NCI-H1694 (cell line): ENCODE results near the gene PLEKHM2.
A peak's percentile ranks its signal among the peaks of the same experiment; 100 is the strongest.

ENCODE experiments used
- DNase-seq: peaks from one replicate; lab custom pipeline; 2025; lab: John Stamatoyannopoulos, UW

Gene PLEKHM2

GRCh38 chr1:15739745-15740144 lies 55.6 kb downstream of the PLEKHM2 start:
- no peak for DNase-seq

GRCh38 chr1:15740924-15741850 lies 57.1 kb downstream of the PLEKHM2 start:
- DNase-seq = peak; percentile 41

DNA sequence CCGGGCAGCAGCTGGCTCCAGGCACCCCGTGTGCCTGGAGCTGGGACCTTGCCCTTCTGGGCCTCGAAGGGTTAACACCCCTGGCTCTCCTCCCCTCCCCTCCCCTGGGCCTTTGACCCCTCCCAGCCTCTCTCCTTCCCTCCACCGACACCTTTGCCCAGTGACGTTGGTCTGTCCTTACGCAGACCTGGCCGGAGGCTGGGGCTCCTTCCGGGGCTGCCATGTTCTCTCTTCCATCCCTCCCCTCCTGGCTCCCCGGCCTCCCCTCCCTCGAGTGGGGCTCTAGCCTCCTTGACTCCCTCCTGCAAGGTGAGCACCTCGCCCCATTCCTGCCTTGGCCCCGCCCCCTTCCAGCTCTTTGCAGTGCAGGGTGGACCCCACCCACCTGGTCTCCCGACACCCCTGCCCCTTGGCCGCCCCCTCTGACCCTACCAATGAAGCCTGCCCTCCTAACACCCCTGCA lies 58.2 kb downstream of the PLEKHM2 start, which contains the start of gene TMEM82:
TSS of gene TMEM82 (plus strand) at position 161 of the 463 bp plus-strand sequence. CDS start at position 222, 61 bp downstream.
- no peak for DNase-seq

DNA sequence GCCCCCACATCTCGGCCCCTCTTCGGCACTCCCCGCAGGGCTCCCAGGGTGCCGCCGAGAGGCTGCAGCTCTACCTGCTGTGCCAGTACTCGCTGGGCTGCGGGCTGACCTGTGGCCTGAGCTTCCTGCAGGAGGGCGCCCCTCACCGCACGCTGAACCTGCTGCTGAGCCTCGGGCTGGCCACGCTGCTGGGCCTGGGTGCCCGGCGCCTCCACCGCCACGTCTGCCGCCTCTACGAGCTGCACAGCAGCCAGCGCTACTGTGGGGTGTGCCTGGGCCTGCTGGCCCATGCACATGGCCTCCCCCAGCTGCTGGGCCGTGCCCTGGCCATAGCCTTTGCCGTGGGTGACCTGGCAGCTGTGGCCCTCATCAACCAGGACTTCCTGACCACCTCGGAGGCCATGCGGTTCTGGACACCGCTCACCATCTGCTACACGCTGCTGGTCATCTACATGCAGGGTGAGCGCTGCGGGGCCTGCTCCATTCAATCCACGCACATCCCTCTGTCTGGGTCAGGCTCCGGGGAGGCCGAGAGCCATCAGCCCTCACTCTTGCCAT lies 60.1 kb downstream of the PLEKHM2 start:
- DNase-seq = no peak

GRCh38 chr1:15747378-15747777 lies 63.3 kb downstream of the PLEKHM2 start:
- DNase-seq = no peak

DNA sequence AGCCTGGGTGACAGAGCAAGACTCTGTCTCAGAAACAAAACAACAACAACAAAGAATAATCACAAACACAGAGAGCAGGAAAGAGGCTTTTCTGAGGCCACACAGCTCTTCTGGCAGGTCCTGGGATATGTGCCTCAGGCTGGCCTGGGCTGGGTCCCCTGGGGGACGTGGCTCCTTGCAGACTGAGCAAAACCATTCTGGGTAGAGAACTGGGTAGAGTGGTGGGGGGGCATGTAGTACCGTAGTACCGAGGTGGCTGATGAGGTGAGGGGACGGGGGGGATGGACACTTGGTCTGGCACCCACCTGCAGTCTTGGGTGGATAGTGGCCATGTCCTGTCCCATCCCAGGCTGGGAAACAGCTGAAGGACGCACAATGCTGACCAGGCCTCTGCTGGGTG lies 64.1 kb downstream of the PLEKHM2 start:
- DNase-seq = no peak

DNA sequence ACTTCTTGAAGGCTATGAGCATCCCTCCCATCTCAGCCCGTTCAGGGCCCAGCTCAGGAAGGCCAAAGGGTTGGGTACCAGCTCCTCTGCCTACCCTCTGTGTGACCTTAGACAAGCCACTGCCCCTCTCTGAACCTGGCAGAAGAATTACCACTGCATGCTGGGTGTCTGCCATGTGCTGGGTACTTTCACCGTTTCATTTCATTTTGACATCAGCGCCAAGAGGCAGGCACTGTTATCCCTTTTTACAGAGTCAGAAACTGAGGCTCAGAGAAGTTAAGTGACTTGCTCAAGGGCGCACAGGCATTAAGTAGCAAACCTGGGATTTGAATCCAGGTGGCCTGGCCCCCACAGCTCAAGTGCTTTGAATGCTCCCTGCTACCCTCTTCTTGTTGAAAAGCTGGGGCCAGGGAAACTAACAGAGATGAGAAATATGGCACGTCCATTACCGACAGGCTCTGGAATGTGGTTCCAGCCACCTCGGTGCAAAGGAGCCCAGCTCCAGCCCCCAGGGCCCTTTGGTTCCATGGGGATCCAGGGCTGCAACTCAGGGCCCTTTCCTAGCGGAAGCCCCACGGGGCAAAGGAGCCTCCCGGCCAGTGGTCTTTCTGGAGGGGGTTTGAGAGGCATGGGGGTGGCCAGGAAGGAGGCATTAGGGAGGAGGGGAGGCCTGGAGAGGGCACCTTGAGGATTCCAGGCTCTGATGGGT lies 64.7 kb downstream of the PLEKHM2 start:
- DNase-seq = no peak

GRCh38 chr1:15749399-15750291 lies 65.5 kb downstream of the PLEKHM2 start:
- no peak for DNase-seq

DNA sequence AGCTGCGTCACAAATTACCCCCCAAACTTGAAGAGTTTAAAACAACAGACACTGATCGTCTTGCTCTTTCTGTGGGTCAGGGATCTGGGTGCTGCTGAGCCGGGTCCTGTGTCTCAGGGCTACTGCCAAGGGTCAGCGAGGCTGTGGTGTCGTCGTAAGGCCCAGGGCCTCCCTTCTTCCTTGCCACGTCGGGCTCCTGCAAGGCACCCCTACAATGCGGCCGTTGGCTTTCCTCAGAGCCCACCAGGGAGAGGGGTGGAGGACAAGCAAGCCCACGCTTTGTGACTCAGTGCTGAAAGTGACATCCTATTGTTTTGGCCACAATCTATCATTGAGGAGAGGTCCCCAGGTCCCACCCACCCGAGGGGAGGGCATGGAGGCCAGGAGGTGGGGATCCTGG lies 66.8 kb downstream of the PLEKHM2 start:
- DNase-seq = no peak

DNA sequence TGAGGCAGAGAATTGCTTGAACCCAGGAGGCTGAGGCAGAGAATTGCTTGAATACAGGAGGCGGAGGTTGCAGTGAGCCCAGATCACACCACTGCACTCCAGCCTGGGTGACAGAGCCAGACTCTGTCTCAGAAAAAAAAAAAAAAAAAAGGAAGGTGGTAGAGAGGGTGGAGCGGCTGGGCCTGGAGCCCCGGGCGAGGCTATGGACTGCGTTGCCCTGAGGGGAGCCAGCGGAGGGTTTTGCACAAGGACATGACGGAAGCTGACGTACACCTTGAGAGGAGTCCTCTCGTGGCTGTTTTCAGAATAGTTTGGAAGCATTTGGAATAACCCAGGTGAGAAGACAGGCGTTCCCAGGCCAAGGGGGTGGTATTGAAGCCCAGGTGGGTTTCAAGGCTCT lies 67.6 kb downstream of the PLEKHM2 start:
- DNase-seq = no peak

DNA sequence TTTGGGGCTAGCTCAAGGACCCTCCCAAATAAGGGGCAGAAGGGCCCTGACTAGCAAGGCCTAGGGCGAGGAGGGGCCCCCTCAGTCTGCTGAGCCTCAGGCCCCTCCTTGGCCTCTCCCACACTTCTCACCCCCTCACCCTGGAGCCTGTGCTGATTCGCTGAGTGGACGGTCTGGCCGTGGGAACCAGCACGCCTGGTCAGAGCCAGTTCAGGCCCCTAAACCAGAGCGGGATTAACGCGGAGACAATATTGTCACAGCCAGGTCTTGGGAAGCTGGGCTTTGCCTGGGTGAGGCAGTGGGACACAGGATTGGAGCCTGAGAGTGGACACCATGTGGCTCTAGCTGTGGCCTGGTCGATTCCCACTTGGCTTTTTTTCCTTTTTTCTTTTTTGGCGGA lies 69.7 kb downstream of the PLEKHM2 start:
- DNase-seq = no peak

DNA sequence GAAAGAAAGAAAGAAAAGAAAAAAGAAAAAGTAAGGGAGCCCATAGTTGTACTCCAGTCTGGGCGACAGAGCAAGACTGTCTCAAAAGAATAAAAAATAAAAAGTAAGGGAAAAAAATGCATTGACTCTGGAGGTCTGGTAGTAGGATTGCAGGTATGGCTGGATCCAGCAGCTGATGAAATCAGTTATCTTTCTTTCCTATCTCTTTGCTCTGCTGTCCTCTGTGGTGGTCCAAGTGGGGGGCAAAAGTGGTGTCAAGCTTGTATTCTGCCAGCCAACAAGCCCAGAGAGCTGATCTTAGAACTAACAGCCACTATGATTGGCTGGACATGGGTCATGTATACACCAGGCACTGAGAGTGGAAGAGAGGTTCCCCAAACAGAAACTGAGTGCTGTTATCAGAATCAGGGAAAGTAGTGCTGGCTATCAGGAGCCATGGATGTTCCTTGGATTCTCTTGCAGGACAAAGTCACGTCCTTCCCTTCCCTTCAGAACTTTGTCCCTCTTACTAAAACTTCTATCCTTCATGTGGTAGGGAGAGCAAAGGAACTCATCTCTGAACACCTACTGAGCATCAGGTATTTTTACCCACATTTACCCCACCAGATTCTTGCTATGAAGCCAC lies 71.0 kb downstream of the PLEKHM2 start:
- DNase-seq = no peak

- no peak for DNase-seq
Observed at GRCh38 chr1:15755646-15756040, 71.5 kb downstream of the PLEKHM2 start.

GRCh38 chr1:15756143-15757015 lies 72.3 kb downstream of the PLEKHM2 start:
- no peak for DNase-seq

GRCh38 chr1:15757016-15757543 lies 73.0 kb downstream of the PLEKHM2 start:
- no peak for DNase-seq

DNA sequence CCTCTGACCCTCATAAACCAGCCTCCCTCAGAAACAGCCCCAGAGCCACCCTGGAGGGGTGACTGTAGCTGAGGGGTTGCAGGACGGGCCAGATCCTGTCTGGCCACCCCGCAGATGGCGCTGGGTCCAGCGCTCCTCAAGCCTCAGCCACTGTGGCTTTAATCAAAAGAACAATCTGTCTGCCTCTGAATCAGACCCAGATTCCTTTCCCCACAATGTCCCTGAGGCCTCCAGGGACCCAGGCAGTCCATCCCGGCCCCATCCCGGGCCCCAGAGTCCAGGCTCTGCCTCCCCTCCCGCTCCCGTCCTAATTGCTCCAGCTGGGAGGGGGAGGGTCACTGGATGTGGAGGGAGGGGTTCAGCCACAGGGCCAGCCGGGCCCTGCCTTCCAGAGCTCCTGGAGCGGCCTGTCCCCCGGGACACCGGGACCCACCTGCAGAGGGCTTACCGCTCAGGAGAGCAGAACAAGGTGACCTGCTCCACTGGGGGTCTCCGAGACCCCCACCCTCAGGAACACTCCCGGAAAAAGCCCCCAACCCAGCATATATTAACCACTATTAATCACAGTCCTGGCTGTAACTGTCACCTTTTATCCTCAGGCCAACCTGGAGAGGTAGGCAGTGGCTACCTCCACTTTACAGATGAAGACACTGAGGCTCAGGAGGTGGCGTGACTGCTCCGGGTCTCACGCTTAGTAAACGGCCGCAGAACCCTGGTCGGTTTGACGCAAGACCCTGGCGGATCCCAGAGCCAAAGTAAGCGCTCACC lies 73.6 kb downstream of the PLEKHM2 start:
- no peak for DNase-seq

- no peak for DNase-seq
Observed at GRCh38 chr1:15758343-15758931, 74.3 kb downstream of the PLEKHM2 start, which contains the start of gene FBLIM1. Gene FBLIM1, plus strand, starts transcription at chr1:15758795. Its CDS starts 6,189 bp downstream, at chr1:15764984.

- no peak for DNase-seq
Observed at GRCh38 chr1:15758953-15759661, 75.0 kb downstream of the PLEKHM2 start.
